Midbrain (tissue), 1 donor: ENCODE results near the gene CPSF4L.

ENCODE experiments used
- DNase-seq: peaks from one replicate; lab custom pipeline; 2025; lab: John Stamatoyannopoulos, UW

Gene CPSF4L

GRCh38 chr17:73289549-73290254 lies 28.0 kb upstream of the CPSF4L start:
- no peak for DNase-seq

DNA sequence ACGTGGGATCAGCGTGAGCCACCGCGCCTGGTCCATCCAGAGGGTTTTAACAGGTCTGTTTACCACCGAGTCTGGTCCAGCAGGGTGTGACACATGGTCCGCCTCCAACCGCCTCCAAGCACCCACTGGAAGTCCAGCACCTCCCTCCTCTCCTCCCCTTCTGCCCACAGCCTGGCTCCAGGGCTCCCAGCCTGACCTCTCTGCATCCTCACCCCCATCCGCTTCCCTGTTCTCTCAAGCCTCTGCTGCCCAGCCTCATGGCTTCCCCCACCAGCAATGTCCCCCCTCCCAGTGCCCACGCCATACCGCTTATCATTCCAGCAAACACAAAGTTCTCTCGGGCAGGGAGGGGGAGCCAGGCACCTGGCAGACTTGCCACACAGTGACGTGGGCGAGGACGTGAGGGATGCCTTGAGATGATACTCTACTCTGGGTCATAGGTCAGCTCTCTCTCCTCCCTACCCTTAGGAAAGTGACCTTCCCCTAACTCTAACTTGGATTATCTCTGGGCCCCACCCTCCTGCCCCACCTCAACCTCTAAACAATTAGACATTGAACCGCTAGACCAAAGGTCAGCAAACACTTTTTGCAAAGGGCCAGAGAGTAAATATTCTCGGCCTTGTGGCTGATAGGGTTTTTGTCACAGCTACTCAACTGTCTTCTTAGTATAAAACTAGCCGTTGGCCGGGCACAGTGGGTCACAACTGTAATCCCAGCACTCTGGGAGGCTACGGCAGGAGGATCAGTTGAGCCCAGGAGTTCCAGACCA lies 27.0 kb upstream of the CPSF4L start:
- DNase-seq, result no peak

DNA sequence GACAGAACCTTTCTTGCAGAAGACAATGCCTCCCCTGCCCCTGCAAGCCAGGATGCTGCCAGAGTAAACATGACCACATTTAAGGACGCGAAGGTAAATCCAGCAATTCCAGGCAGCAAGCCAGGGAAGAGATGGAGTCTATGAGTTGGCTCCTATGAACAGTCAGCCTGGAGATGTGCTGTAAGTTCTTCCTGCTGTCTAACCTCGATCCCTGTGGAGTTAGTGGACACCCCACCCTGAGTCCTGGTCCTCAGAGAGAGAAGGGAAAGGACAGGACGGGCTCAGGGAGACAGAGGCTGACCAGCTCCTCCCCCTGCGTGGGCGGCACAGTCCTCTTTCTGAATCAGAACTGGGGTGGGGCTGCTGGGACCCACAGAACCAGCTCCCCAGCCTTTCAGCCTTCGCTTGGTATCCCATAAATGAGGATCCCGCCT lies 25.2 kb upstream of the CPSF4L start:
- no peak for DNase-seq

DNA sequence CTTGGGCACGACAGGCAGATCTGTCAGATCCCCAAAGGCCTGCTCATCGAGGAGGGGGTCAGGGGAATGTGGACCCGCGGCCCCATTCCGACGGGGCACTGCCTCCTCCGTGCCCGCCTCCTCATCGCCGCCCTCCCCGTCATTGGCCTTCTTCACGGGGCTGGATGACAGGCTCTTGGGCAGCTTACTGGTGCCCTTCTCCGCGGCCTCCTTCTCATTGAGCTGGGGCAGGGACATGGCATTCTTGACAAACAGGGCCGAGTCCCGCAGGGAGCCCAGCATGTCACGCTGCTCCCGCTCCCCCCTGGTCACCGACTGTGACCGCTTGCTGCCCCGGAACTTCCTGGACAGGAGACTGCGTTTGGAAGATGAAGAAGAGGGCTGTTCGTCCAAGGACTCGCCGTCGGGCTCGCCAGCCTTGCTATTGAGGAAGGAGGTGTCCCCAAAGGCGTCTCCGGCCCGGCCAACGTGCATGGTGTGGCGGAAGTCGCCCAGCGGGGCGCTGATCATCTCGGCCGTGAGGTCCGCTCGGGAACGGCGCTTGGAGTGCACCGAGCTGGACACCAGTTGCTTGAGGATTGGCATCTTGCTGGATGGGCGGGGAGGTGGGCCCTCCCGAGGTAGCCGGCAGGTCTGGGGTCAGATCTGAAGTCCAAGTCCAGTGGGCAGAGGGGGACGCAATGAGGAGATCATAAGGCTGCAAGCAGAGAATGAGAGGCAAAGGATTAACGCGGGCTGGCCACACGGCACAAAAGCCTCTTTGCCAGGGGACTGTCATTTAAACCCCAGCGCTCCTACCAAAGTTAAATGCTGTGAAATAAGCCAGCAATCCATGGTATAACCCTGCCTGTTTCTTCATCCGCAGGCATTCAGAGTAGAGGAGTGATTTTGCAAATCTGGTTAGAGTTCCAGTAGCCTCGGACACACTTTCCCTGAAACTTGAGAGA lies 24.5 kb upstream of the CPSF4L start:
- no peak for DNase-seq

- no peak for DNase-seq
These were observed 23.9 kb upstream of the CPSF4L start for GRCh38 chr17:73285603-73285908.

DNA sequence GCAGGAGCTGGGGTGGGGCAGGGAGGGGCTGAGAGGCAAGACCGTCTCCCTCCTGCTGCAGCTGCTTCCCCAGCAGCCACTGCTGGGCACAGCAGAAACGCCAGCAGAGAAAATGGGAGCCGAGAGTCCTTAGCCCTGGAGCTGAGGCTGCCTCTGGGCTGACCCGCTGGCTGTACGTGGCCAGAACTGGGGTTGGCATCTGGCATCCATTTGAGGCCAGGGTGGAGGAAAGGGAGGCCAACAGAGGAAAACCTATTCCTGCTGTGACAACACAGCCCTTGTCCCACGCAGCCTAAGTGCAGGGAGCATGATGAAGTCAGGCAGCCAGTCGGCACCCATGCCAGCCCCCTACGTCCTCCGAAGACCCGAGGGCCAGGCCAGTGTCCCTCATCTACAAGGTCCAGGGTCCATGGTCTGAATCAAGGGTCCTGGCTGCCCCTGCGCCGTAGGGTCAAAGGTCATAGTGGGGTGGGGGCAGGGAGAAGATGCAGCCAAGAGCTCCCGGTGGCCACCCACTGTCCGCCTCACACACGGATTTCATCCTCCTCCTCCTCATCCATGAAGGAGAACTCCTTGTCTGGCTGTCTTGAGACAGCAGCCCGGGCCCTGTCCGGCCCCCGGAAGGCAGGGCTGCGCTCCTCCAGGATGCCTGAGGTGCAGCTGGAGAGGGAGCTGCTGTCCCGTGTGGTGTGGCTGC lies 23.4 kb upstream of the CPSF4L start:
- no peak for DNase-seq

DNA sequence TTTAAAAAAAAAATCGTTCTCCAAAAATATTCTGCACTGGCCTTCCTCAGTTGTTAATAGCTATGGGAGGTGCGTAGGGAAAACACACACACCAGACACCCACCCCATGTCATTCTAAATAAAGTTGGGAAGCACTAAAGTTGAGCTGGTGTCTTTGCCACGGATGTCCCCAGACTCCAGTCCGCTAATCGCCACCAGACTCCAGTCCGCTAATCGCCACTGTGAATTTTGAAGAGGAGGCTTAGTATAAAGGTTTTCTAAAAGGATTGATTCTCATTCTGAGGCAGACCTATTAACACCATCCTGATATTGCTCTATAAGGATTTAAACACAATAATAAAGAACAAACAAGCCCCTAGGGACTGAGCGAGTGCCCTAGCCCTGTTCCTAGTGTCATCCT lies 22.7 kb upstream of the CPSF4L start:
- no peak for DNase-seq

DNA sequence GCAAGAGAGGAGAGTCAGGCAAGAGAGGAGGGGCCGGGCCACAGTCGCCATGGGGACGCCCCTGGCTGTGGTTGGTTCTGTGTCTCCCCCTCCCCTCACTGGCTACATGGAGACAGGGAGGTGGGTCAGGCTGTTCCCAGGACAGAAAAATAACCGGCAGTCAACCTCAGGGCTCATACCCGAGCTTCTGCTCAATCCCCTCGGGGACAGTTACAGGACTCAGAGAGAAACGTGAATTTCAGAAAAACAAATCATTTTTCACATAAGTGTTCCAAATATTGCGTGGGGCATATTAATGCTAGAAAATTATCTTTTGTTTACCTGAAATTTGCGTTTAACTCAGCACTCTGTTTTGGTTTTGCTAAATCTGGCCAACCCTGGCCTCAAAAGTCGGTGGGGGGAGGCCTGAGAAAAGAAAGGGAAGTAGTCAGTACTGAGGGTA lies 22.2 kb upstream of the CPSF4L start:
- peak; percentile 43 for DNase-seq

GRCh38 chr17:73283250-73283649 lies 21.6 kb upstream of the CPSF4L start:
- DNase-seq, result no peak

GRCh38 chr17:73282629-73283028 lies 20.9 kb upstream of the CPSF4L start:
- DNase-seq, result no peak

DNA sequence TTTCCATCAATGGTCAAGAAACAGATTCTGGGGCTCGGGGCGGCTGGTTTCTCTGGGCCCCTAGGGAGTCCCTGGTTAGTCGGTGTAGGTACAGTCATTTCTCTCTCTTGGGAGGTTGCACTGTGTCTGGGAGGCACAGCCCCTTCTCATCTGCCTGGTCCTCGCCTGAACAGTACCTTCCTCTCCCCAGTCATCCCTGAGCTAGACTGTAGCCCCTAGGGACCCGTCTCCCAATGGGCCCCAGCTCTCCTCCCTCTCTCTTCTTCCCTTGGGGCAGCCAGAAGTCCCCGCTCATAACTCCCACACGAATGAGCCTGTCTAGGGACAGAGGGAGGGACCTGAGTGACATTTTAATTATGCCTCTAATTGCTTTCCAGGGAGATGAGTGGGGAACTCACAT lies 20.2 kb upstream of the CPSF4L start:
- no peak for DNase-seq

DNA sequence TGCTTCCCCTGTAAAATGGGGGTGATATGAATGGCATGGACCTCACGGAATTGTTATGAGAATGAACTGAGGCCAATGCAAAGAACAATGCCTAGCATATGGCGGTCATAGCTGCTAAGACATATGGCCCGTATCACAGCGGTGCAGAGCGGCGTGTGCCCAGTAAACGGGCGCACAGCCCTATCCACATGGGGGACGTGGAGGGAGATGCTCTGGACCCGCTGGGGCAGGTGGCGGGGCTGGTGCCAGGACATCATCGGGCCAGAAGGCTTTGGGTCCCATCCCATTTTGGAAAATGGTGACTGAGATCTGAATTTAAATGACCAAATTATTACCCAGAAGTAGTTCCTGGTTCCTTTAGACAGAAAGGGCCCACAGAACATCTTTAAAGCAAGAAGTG lies 18.5 kb upstream of the CPSF4L start:
- DNase-seq, result no peak

DNA sequence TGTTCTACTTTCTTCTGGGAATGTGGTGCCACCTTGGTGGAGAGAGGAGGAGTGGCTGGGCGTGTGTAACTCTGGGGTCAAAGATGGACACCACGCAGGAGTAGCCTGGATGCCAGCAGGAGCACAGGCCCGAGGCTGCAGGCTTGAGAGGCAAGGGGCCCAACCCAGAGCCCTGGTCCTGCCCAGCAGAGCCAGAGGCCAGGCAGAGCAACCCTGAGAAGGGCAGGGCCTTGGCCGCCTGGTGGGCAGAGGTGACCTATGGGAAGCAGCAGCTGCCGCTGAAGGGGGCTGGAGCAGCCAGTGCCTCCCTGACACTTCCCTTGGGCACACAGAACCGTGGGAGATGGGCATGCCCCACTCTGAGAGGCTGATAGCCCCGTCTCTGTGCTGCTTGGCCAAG lies 18.0 kb upstream of the CPSF4L start:
- no peak for DNase-seq

GRCh38 chr17:73278465-73279453 lies 17.1 kb upstream of the CPSF4L start:
- DNase-seq, result peak; percentile 39

DNA sequence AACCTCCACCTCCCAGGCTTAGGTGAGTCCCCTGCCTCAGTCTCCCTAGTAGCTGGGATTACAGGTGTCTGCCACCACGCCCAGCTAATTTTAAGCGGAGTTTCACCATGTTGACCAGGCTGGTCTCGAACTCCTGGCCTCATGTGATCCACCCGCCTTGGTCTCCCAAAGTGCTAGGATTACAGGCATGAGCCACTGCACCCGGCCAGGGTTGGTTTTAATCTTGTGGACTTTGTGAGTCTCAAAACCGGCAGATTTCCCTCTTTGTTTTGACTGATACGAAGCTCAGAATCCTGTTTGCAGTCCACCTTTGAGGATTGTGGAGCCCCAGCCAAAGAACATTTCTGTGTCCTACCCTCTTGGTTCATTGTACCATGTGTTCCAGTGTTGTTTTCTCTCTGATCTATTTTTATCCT lies 16.4 kb upstream of the CPSF4L start:
- DNase-seq, result no peak

DNA sequence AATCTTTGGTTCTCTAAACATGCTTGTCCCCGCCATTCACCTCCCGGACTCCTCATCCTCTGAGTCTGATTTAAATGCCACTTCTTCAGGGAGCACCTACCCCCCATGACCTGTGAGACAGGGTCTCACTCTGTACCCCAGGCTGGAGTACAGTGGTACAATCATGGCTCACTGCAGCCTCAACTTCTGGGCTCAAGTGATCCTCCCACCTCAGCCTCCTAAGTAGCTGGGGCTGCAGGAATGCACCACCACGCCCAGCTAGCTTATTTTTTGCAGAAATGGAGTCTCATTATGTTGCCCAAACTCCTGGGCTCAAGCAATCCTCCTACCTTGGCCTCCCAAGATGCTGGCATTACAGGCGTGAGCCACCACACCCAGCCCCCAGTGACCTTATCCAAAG lies 12.8 kb upstream of the CPSF4L start:
- DNase-seq, result no peak

- DNase-seq, result peak; percentile 39
These were observed 11.2 kb upstream of the CPSF4L start for GRCh38 chr17:73272906-73273218.

DNA sequence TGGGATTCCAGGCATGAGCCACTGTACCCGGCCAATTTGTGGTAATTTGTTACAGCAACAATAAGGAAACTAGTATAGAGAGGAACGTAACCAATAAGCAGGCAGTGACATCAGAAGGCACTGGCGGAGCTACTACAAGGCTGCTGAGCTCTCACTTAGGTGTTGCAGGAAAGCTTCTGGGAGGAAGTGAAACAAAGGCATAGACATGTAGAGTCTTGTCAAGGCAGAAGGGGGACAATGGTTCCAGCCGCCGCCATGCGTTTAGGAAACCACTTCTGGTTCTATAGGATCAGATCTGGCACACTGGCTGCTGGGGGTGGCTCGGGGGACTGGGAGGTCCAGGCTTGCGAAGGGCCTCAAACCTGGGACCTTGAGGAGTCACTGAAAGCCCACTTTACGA lies 9.4 kb upstream of the CPSF4L start:
- DNase-seq, result no peak

- no peak for DNase-seq
These were observed 8.1 kb upstream of the CPSF4L start for GRCh38 chr17:73269791-73270190.

DNA sequence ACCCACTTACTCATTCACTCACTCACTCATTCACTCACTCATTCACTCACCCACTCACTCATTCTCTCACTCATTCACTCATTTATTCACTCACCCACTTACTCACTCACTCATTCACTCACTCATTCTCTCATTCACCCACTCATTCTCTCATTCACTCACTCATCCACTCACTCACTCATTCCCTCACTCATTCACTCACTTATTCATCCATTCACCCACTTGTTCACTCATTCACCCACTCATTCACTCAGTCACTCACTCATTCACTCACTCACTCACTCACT lies 7.6 kb upstream of the CPSF4L start:
- no peak for DNase-seq
